GM19193 (cell line): ENCODE measurements around the gene EPHB6.

ENCODE experiments used
- POLR2A ChIP-seq: IDR thresholded peaks from 4 replicates; pipeline ENCODE4 v1.6.1; 2011; ENCODE audit not compliant: insufficient read depth, insufficient read length; ENCODE audit errors: extremely low read depth

Gene EPHB6

GRCh38 chr7:142890874-142891485 is 36.1 kb downstream of the EPHB6 start:
- no peak for TF ChIP-seq POLR2A

GRCh38 chr7:142891490-142892082 is 36.7 kb downstream of the EPHB6 start:
- no peak for TF ChIP-seq POLR2A

- TF ChIP-seq POLR2A: no peak
Measured at GRCh38 chr7:142892951-142893350, 38.1 kb downstream of the EPHB6 start.

GRCh38 chr7:142894112-142894984 is 39.5 kb downstream of the EPHB6 start:
- no peak for TF ChIP-seq POLR2A

- no peak for TF ChIP-seq POLR2A
Measured at GRCh38 chr7:142894985-142895593, 40.2 kb downstream of the EPHB6 start.

- no peak for TF ChIP-seq POLR2A
Measured at GRCh38 chr7:142896151-142896550, 41.3 kb downstream of the EPHB6 start.

- no peak for TF ChIP-seq POLR2A
Measured at GRCh38 chr7:142896741-142897379, 42.0 kb downstream of the EPHB6 start.

- no peak for TF ChIP-seq POLR2A
Measured at GRCh38 chr7:142897691-142898090, 42.8 kb downstream of the EPHB6 start.

- TF ChIP-seq POLR2A: no peak
Measured at GRCh38 chr7:142898377-142899170, 43.7 kb downstream of the EPHB6 start.

- TF ChIP-seq POLR2A: no peak
Measured at GRCh38 chr7:142899661-142900060, 44.8 kb downstream of the EPHB6 start.

GRCh38 chr7:142901426-142902259 is 46.8 kb downstream of the EPHB6 start:
- no peak for TF ChIP-seq POLR2A

GRCh38 chr7:142904128-142904527 is 49.3 kb downstream of the EPHB6 start:
- TF ChIP-seq POLR2A: no peak

- TF ChIP-seq POLR2A: no peak
Measured at GRCh38 chr7:142905759-142906158, 50.9 kb downstream of the EPHB6 start.
